Measurements from ENCODE around the gene RENBP. TPM values are rescaled to one million over a fixed set of nuclear protein-coding genes. Genes with fewer than 3 reads are reported as not detected.

Gene RENBP
- total RNA-seq, 1 experiment from 2014 or later = 7.1 TPM

DNA sequence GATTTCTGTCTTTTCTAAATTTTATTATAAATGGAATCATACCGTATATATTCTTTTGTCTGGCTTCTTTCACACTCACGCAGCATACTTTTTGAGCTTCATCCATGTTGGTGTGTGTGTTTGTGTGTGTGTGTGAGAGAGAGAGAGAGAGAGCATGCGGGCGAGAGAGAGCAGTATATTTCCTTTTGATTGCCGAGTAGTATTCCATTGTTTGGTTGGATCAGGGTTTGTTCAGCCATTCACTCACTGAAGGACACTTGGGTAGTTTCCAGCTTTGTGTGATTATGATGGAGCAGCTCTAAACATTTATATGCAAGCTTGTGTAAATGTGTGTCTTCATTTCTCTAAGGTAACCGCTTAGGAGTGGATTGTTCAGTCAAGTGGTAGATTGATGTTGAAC lies 55.3 kb downstream of the RENBP start:
- no peaks in the 10 kb centered on the region for H3K79me2 ChIP-seq (ENCODE audit: insufficient read depth, low read length)
- no CpG with 5 or more reads among the region's 6 CpGs for WGBS (ENCODE audit: extremely low coverage, insufficient read length, low lambda C conversion rate)
- H3K27me3 Mint-ChIP-seq (ENCODE audit: low read depth) = peaks cover 28% of the 10 kb centered on the region
- H4K8ac ChIP-seq (replicated peaks; ENCODE audit: insufficient read length, low read depth, low read length) = no peak overlapping the region
- no peak overlapping the region for H3K18ac ChIP-seq (ENCODE audit: insufficient read length, low read depth, low read length)
- peaks cover 11 to 13% of the 10 kb centered on the region in 2 experiments for H3K4me1 Mint-ChIP-seq
- no peak overlapping the region for H3K23ac ChIP-seq (ENCODE audit: insufficient read length, low read depth, low read length)
- TF ChIP-seq, protein P1, sequence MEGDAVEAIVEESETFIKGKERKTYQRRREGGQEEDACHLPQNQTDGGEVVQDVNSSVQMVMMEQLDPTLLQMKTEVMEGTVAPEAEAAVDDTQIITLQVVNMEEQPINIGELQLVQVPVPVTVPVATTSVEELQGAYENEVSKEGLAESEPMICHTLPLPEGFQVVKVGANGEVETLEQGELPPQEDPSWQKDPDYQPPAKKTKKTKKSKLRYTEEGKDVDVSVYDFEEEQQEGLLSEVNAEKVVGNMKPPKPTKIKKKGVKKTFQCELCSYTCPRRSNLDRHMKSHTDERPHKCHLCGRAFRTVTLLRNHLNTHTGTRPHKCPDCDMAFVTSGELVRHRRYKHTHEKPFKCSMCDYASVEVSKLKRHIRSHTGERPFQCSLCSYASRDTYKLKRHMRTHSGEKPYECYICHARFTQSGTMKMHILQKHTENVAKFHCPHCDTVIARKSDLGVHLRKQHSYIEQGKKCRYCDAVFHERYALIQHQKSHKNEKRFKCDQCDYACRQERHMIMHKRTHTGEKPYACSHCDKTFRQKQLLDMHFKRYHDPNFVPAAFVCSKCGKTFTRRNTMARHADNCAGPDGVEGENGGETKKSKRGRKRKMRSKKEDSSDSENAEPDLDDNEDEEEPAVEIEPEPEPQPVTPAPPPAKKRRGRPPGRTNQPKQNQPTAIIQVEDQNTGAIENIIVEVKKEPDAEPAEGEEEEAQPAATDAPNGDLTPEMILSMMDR (conservative IDR thresholded peaks at IDR 0.05) = no peak
- H4K91ac ChIP-seq (ENCODE audit: insufficient read length, low read depth, low read length) = no peak overlapping the region
- no peaks in the 10 kb centered on the region for H3K79me1 ChIP-seq (ENCODE audit: insufficient read depth, low read depth, low read length, poor library complexity, severe bottlenecking)
- no peak overlapping the region for H3K9ac ChIP-seq (ENCODE audit: extremely low read depth, insufficient read length, low read length)
- no peak overlapping the region for H3K27ac Mint-ChIP-seq
- H2BK120ac ChIP-seq (ENCODE audit: low read depth, low read length, poor library complexity, severe bottlenecking) = no peak overlapping the region
- no peak overlapping the region for H2BK15ac ChIP-seq (ENCODE audit: low read depth, low read length)
- H3K4me3 Mint-ChIP-seq = no peak overlapping the region
- H3K9me3 ChIP-seq (ENCODE audit: control insufficient read depth, low read depth, low read length) = peaks cover 23% of the 10 kb centered on the region
- no peaks in the 10 kb centered on the region for H4K20me1 ChIP-seq (ENCODE audit: control insufficient read depth, insufficient read depth, insufficient read length)
- H3K27me3 ChIP-seq (ENCODE audit: insufficient read depth, low read length) = no peaks in the 10 kb centered on the region
- no peak overlapping the region for H4K5ac ChIP-seq (ENCODE audit: insufficient read length, low read depth, low read length)
- no peak overlapping the region for H2BK12ac ChIP-seq (ENCODE audit: insufficient read length, low read depth, low read length)
- H3K9me3 Mint-ChIP-seq = peaks cover 67 to 71% of the 10 kb centered on the region in 2 experiments
- H3K4ac ChIP-seq (ENCODE audit: low read depth, low read length) = no peak overlapping the region
- H3K4me1 ChIP-seq (ENCODE audit: insufficient read depth, low read length) = no peaks in the 10 kb centered on the region
- peaks cover 4% of the 10 kb centered on the region for H3K23me2 ChIP-seq (ENCODE audit: insufficient read length, low read depth, low read length, poor library complexity, severe bottlenecking)
- H3K56ac ChIP-seq (ENCODE audit: insufficient read length, low read depth, low read length) = no peak overlapping the region
- H2BK20ac ChIP-seq (ENCODE audit: low read depth, low read length, poor library complexity, severe bottlenecking) = no peak overlapping the region
- H3K27ac ChIP-seq (ENCODE audit: insufficient read length, low read depth, low read length) = no peak overlapping the region
- peaks cover 4 to 16% (median 11%) of the 10 kb centered on the region in 3 experiments; a peak in 6 of 7 replicates for H3K36me3 Mint-ChIP-seq (ENCODE audit: insufficient read depth in 1 of 3, low read depth in 3 of 3)
- no peak overlapping the region for H2AFZ ChIP-seq (ENCODE audit: low read length)
- no peak overlapping the region for H2AK5ac ChIP-seq (ENCODE audit: insufficient read length, low read length)
- no peak overlapping the region for H2BK5ac ChIP-seq (ENCODE audit: insufficient read length, low read length)
- no peak overlapping the region for H3T11ph ChIP-seq (ENCODE audit: low read length)
- no peak overlapping the region for H3K4me2 ChIP-seq (ENCODE audit: insufficient read depth, insufficient read length, low read length)
- DNase-seq = no peak
- no peak overlapping the region for H3K14ac ChIP-seq (ENCODE audit: insufficient read depth, low read length)
